SK-N-MC (cell line): ENCODE data around the gene SCLT1.

Experiments
- EZH2 ChIP-seq: fragments of 200-600 bp; sonication (generic); IDR thresholded peaks from one replicate; pipeline ENCODE4 v1.6.1; 2017; ENCODE audit warnings: antibody characterized with exemption
- POLR2AphosphoS5 ChIP-seq: IDR thresholded peaks from 2 replicates; pipeline ENCODE4 v1.6.1; 2012; ENCODE audit warnings: mild to moderate bottlenecking, low read depth, low read length, borderline replicate concordance

DNA sequence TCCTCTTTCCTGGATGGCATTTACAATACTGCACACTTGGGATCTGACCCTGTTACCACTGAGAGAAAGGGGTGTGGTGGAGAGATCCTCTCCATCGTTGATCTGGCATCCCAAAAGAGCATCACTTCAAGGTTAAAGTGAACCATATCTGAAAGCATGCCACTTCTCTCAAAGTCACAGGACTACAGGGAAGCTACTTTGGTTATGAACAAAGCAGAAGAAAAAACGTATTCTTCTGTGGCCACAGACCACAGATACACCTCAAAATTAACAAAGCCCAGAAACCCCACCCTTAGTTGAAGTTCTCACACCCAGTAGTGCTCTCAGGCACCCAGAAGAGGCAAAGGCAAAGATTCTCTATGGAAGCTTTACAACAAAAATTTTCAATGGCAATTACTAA, 175.6 kb downstream of the SCLT1 start:
- TF ChIP-seq EZH2 (no peak), POLR2AphosphoS5 (no peak)
